ENCODE data around the gene ASB18. TPM values are rescaled to one million over a fixed set of nuclear protein-coding genes. Genes with fewer than 3 reads are reported as not detected.
"Not testable (repeated sequence)": the region's sequence is repeated elsewhere in the genome, so short reads cannot be mapped to it uniquely, and the experiment has no call there.

ASB18 gene
- total RNA-seq, 1 donor from 2014 or later, result not detected

DNA sequence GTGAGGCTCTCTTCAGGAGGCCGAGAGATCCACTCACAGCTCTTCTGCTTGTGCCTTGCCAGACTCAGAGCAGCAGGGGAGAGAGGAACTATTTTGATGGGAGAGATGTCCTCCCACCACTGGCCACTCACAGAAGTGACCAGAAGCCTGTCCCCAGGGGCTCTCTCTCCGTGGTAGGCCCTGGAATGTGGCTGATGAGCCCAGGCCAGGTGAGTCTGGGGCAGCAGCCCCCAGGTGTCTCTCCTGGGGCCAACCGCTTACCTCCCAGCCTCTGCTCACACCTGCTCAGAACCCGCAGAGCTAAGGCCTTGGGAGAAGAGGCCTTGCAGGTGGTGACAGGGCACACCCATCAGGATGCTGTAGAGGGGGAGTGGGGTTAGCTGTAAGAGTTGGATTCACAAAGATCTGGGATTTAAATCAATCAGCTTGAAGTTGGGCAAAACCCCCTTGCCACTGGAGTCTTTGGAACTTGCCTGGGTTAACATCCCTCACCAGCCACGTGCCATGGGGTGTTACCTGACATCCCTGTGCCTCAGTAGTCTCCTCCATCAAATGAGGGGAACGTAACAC is 29.1 kb upstream of the ASB18 start:
- no peaks in the 10 kb centered on the region for H3K4me1 Mint-ChIP-seq (ENCODE audit: low read depth)
- H3K36me3 Mint-ChIP-seq (ENCODE audit: low read depth), result no peaks in the 10 kb centered on the region

DNA sequence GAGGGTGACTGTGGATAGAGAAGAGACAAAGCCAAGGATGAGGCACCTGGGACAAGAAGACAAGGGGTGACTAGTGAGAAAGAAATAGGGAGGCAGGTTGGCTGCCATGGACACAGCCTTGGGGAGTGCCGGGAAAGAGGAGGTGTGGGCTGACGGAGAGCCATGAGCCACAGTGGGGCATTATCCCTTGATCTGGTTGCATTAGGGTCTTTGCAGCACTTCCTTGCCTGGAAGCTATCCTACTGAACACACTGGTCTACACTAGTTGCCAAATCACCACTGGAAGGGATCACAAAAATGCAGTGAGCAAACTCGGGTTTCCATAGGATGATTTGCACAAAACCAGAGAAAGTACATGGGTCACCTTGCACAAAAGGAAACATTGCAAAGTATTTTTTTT is 27.7 kb upstream of the ASB18 start:
- H3K27me3 Mint-ChIP-seq (ENCODE audit: insufficient read depth), result no peaks in the 10 kb centered on the region

More for the DNA sequence above, 29.1 kb upstream of the ASB18 start:
- no peak overlapping the region for H3K4me3 Mint-ChIP-seq
- no peak overlapping the region for H3K27ac Mint-ChIP-seq
- no peak for DNase-seq (ENCODE audit: low spot score)
- intact Hi-C loops (cut with micrococcal nuclease), result no loop called here
- no peaks in the 10 kb centered on the region for H3K27me3 Mint-ChIP-seq (ENCODE audit: insufficient read depth)
- no peaks in the 10 kb centered on the region for H3K9me3 Mint-ChIP-seq

DNA sequence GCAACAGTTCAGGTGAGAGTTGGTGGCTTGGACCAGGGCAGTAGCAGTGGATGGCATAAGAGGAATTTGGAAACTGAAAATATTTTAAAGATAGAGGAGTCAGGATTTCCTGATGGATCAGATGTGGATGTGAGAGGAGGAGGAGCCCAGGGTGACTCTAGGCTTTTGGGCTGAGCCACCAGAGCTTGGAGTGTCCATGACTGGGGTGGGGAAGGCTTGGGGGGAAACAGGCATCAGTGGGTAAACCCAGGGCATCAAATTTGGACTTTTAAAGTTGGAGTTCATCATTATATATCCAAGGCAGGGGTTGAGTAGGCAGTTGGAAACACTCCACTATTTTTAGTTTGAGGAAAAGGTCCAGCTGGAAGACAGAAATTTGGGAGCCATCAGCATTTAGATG is 27.3 kb upstream of the ASB18 start:
- no peaks in the 10 kb centered on the region for H3K36me3 Mint-ChIP-seq (ENCODE audit: low read depth)
- H3K27me3 Mint-ChIP-seq (ENCODE audit: insufficient read depth), result no peaks in the 10 kb centered on the region
- H3K27ac Mint-ChIP-seq, result no peak overlapping the region
- no peak overlapping the region for H3K4me3 Mint-ChIP-seq
- no peaks in the 10 kb centered on the region for H3K9me3 Mint-ChIP-seq
- no peaks in the 10 kb centered on the region for H3K4me1 Mint-ChIP-seq (ENCODE audit: low read depth)
- intact Hi-C loops (cut with micrococcal nuclease), result no loop called here
- no peak for DNase-seq (ENCODE audit: low spot score)

More for the DNA sequence above, 27.7 kb upstream of the ASB18 start:
- Mint-ChIP-seq H3K36me3 (ENCODE audit: low read depth) (no peaks in the 10 kb centered on the region), H3K4me3 (no peak overlapping the region), H3K27ac (no peak overlapping the region), H3K4me1 (ENCODE audit: low read depth) (no peaks in the 10 kb centered on the region), H3K9me3 (no peaks in the 10 kb centered on the region)
- no peak for DNase-seq (ENCODE audit: low spot score)
- intact Hi-C loops (cut with micrococcal nuclease), result no loop called here

DNA sequence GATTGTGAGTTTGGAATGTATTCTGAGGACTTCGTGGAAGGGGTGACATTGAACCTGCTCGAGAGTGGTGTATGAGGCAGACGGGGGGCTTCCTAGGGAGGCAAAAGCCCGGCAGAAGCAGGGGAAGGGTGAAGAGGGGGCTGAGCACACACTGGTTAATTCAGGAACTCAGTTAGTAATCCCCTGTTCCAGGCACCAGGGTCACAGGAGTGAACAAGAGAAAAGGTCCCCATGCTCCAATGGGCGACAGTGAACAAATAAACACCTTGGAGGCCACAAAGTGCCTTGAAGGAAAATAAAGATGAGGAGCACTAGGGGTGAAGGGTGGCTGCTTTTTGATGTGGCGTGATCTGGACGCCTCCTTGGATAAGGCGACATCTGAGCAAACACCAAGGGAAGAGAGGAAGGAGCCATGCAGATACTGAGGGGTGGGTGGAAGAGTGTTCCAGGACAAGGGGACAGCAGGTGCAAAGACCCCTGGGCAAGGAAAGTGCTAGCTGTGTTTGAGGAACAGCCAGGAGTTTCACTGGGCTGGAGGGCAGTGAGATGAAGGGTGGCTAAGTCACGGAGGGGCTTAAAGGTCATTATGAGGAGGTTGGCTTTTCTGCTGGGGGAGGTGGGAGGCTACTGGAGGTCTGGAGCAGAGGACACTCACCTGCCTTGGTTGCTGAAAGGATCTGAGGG is 26.7 kb upstream of the ASB18 start:
- no peak overlapping the region for H3K4me3 Mint-ChIP-seq
- no peak for DNase-seq (ENCODE audit: low spot score)
- H3K9me3 Mint-ChIP-seq, result no peaks in the 10 kb centered on the region
- H3K27me3 Mint-ChIP-seq (ENCODE audit: insufficient read depth), result no peaks in the 10 kb centered on the region
- no peaks in the 10 kb centered on the region for H3K36me3 Mint-ChIP-seq (ENCODE audit: low read depth)
- no peaks in the 10 kb centered on the region for H3K4me1 Mint-ChIP-seq (ENCODE audit: low read depth)
- intact Hi-C loops (cut with micrococcal nuclease), result no loop called here
- no peak overlapping the region for H3K27ac Mint-ChIP-seq

DNA sequence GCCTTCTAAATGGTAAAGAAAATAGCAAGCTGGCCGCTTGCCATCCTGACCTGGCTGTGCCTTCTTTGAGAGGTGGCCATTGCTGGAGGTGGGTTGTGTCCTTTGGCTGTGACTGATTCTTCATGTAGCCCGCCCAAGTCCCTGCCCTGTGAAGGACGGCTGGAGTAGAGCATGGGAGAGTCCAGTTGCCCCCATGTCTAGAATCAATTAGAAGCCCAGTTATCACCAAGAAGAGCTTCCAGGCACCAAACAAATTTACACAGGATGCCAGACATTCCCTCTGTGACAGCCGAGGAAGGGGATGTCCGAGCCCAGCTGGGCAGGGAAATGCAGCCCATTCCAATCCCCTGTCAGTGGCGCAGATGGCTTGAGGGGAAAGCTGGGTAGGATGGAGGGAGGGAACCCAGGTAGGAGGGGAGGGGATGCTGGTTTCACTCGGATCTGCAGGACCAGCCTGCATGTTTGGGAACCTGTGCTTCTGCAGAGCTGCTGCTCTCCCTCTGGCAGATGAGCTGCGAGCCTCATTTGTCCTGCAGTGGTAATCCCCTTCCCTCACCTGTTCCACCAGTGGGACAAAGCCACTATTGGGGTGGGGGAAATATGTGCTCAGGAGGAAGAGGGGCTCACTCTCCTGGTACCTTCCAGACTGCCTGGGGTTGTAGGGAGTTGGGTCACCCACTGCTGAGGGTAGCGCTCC is 25.7 kb upstream of the ASB18 start:
- Mint-ChIP-seq H3K4me3 (no peak overlapping the region), H3K36me3 (ENCODE audit: low read depth) (no peaks in the 10 kb centered on the region), H3K27ac (no peak overlapping the region), H3K4me1 (ENCODE audit: low read depth) (no peaks in the 10 kb centered on the region), H3K27me3 (ENCODE audit: insufficient read depth) (no peaks in the 10 kb centered on the region), H3K9me3 (no peaks in the 10 kb centered on the region)
- intact Hi-C loops (cut with micrococcal nuclease), result no loop called here
- no peak for DNase-seq (ENCODE audit: low spot score)

DNA sequence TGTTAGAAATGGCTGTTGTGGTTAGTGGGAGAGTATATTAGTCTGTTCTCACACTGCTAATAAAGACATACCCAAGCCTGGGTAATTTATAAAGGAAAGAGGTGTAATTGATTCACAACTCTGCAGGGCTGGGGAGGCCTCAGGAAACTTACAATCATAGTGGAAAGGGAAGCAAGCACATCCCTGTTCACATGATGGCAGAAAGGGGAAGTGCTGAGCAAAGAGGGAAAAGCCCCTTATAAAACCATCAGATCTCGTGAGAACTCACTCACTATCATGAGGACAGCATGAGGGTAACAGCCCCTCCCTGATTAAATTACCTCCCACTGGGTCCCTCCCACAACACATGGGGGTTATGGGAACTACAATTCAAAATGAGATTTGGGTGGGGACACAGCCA is 24.2 kb upstream of the ASB18 start:
- H3K4me1 Mint-ChIP-seq (ENCODE audit: low read depth); H3K27me3 Mint-ChIP-seq (ENCODE audit: insufficient read depth): not testable (repeated sequence)

DNA sequence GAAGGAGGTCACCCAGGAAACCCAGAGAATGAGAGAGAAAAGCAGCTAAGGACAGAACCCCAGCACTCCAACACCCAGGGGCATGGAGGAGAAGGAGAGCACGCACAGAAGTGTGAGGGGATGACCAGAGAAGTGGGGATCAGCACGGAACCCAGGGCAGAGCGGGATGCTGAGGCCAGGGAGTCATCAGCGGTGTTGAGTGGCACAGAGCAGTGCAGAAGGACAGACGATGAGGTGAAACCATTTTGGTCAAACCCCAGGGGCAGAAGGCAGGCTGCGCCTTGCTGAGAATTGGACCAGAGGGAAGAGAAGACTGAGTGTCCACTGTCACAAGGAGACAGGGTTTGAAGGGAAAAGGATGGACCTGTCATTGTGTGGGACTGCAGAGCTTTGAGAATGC is 23.4 kb upstream of the ASB18 start:
- Mint-ChIP-seq H3K4me1 (ENCODE audit: low read depth) (no peaks in the 10 kb centered on the region), H3K4me3 (no peak overlapping the region), H3K9me3 (no peaks in the 10 kb centered on the region), H3K27me3 (ENCODE audit: insufficient read depth) (no peaks in the 10 kb centered on the region), H3K36me3 (ENCODE audit: low read depth) (no peaks in the 10 kb centered on the region), H3K27ac (no peak overlapping the region)
- no peak for DNase-seq (ENCODE audit: low spot score)
- intact Hi-C loops (cut with micrococcal nuclease), result no loop called here

More for the DNA sequence above, 24.2 kb upstream of the ASB18 start:
- H3K36me3 Mint-ChIP-seq (ENCODE audit: low read depth); DNase-seq (ENCODE audit: low spot score); H3K27ac Mint-ChIP-seq; H3K9me3 Mint-ChIP-seq; H3K4me3 Mint-ChIP-seq; intact Hi-C loops (cut with micrococcal nuclease): not testable (repeated sequence)

DNA sequence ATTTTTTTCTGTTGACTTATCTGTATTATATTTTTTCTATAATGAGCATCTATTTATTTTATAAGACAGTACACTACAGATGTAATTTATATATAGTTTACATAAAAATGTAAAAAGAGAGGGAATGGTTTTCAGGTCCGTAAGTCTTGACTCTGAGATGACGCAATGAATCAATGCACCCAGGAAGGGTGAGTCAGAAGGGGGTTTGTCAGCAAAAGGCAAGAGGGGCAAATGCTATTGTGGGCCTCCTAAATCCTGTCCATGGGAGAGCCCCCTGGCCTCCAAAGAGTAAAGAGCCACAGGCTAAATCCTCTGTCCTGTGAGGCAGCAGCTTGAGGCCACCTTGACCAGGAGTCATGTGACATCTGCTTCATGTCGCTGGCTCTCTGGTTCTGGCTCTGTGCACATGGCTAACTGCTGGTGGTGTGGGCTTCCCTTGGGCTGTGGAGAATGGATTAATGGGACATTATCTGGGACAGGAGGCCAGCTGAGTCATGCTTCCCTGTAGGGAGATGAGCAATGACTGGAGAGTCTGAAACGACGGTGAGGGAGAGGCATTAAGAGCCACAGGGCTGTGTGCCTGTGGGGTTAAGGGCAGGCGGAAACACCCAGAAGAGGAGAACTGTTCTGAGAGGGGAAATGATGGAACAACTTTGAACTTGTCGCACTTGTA is 22.8 kb upstream of the ASB18 start:
- no peak for DNase-seq (ENCODE audit: low spot score)
- Mint-ChIP-seq H3K9me3 (no peaks in the 10 kb centered on the region), H3K27me3 (ENCODE audit: insufficient read depth) (no peaks in the 10 kb centered on the region), H3K4me1 (ENCODE audit: low read depth) (no peaks in the 10 kb centered on the region), H3K27ac (no peak overlapping the region), H3K36me3 (ENCODE audit: low read depth) (no peaks in the 10 kb centered on the region), H3K4me3 (no peak overlapping the region)
- intact Hi-C loops (cut with micrococcal nuclease), result no loop called here

DNA sequence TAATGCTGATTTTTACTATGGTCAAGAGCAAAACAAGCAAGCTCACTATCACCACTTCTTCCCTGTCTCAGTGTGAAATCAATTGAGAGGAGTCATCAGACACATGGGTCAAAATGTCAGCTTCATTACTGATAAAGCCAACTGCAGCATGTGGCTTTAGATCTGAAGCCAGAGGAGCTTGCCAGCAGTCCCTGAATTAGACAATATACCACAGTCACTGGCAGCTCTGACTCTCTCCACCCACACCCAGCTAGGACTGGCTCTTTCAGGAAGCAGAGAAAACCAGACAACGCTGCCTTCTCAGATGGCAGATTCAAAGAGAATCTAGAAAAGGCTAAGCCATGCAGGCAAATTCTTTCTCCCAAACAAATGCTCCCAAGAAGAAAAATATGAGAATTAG is 20.0 kb upstream of the ASB18 start:
- intact Hi-C loops (cut with micrococcal nuclease), result no loop called here
- no peaks in the 10 kb centered on the region for H3K36me3 Mint-ChIP-seq (ENCODE audit: low read depth)

DNA sequence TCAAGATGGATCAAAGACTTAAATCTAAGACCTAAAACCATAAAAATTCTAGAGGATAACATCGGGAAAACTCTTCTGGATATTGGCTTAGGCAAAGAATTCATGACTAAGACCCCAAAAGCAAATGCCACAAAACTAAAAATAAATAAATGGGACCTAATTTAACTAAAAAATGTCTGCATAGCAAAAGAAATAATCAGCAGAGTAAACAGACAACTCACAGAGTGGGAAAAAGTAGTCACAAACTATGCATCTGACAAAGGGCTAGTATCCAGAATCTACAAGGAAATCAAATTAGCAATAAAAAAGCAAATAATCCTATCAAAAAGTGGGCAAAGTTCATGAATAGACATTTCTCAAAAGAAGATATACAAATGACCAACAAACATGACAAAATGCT is 18.2 kb upstream of the ASB18 start:
- DNase-seq (ENCODE audit: low spot score), result no peak
- H3K4me1 Mint-ChIP-seq (ENCODE audit: low read depth), result no peaks in the 10 kb centered on the region
- no peaks in the 10 kb centered on the region for H3K9me3 Mint-ChIP-seq
- H3K36me3 Mint-ChIP-seq (ENCODE audit: low read depth), result no peaks in the 10 kb centered on the region
- no peak overlapping the region for H3K27ac Mint-ChIP-seq
- H3K4me3 Mint-ChIP-seq, result no peak overlapping the region
- intact Hi-C loops (cut with micrococcal nuclease), result no loop called here
- peaks cover 6% of the 10 kb centered on the region for H3K27me3 Mint-ChIP-seq (ENCODE audit: insufficient read depth)

More for the DNA sequence above, 20.0 kb upstream of the ASB18 start:
- DNase-seq (ENCODE audit: low spot score), result no peak
- no peaks in the 10 kb centered on the region for H3K4me1 Mint-ChIP-seq (ENCODE audit: low read depth)
- H3K27ac Mint-ChIP-seq, result no peak overlapping the region
- H3K4me3 Mint-ChIP-seq, result no peak overlapping the region
- no peaks in the 10 kb centered on the region for H3K27me3 Mint-ChIP-seq (ENCODE audit: insufficient read depth)
- no peaks in the 10 kb centered on the region for H3K9me3 Mint-ChIP-seq

DNA sequence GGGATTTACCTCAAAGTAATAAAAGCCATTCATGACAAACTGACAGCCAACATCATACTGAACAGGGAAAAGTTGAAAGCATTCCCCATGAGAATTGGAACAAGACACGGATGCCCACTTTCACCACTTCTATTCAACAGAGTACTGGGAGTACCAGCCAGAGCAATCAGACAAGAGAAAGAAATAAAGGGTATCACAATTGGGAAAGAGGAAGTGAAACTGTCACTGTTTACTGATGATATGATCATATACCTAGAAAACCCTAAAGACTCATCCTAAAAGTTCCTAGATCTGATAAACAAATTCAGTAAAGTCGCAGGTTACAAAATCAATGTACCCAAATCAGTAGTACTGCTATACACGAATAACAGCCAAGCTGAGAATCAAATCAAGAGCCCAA is 17.2 kb upstream of the ASB18 start:
- H3K27ac Mint-ChIP-seq, result no peak overlapping the region
- no peaks in the 10 kb centered on the region for H3K36me3 Mint-ChIP-seq (ENCODE audit: low read depth)
- H3K4me3 Mint-ChIP-seq, result no peak overlapping the region
- no peak for DNase-seq (ENCODE audit: low spot score)
- peaks cover 6% of the 10 kb centered on the region for H3K27me3 Mint-ChIP-seq (ENCODE audit: insufficient read depth)
- H3K4me1 Mint-ChIP-seq (ENCODE audit: low read depth), result no peaks in the 10 kb centered on the region
- H3K9me3 Mint-ChIP-seq, result no peaks in the 10 kb centered on the region
- intact Hi-C loops (cut with micrococcal nuclease), result no loop called here

DNA sequence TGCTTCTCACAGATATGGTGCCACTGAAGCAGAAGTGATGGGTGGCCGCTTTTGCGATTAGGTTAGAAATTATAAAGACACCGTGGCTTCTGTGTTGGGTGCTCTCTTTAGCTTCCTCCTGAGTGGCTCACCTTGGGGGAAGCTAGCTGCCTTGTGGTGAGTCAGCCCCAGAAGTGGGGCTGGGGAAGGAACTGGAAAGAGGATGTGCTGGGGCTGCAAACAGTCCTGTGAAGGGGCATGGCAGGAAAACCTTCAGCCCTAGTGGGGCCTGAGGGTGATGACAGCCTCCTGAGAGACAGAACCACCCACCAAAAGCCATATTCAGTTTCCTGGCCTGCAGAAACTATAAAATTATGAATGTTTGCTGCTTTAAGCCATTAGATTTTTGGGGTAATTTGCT is 8.9 kb upstream of the ASB18 start:
- no peaks in the 10 kb centered on the region for H3K36me3 Mint-ChIP-seq (ENCODE audit: low read depth)
- H3K9me3 Mint-ChIP-seq, result peaks cover 15% of the 10 kb centered on the region
- H3K27ac Mint-ChIP-seq, result no peak overlapping the region
- no peak for DNase-seq (ENCODE audit: low spot score)
- no peaks in the 10 kb centered on the region for H3K4me1 Mint-ChIP-seq (ENCODE audit: low read depth)
- H3K4me3 Mint-ChIP-seq, result no peak overlapping the region
- intact Hi-C loops (cut with micrococcal nuclease), result no loop called here
- H3K27me3 Mint-ChIP-seq (ENCODE audit: insufficient read depth), result peaks cover under 1% of the 10 kb centered on the region

DNA sequence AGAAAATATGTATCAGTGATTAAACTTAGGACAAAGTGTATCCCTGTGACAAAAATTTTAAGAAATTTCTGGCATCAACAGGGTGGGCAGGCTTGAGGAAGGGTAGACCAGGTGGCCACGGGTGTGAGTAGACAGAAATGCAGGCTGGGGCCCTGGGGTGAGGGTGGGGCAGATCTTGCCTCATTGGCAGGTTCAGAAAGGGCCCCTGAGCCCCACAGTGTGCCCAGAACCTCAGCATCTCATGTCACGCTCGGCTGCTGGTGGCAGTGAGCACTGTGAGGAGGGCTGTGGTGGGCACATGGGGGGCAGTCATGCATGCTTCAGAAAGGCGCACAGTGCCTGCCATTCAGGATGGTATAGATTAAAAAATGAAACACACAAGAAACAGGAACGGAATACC is 7.6 kb upstream of the ASB18 start:
- intact Hi-C loops (cut with micrococcal nuclease), result no loop called here
- no peaks in the 10 kb centered on the region for H3K4me1 Mint-ChIP-seq (ENCODE audit: low read depth)
- DNase-seq (ENCODE audit: low spot score), result no peak
- H3K9me3 Mint-ChIP-seq, result peaks cover 15% of the 10 kb centered on the region
- H3K27me3 Mint-ChIP-seq (ENCODE audit: insufficient read depth), result no peaks in the 10 kb centered on the region
- H3K27ac Mint-ChIP-seq, result no peak overlapping the region
- H3K4me3 Mint-ChIP-seq, result no peak overlapping the region
- no peaks in the 10 kb centered on the region for H3K36me3 Mint-ChIP-seq (ENCODE audit: low read depth)

All from activated T-helper 1 cell treated with anti-CD3 and anti-CD28 coated beads, Interleukin-12 subunit alpha, Interleukin-12 subunit beta, Interleukin-2, Interleukin-4 antibody, amounts not matched to agents 30 ng/mL and 10 ng/mL and 1 ng/mL, durations not matched to agents 14 hours and 24 hours and 36 hours (primary cell).